ENCODE results near the gene ADCY10. TPM values are rescaled to one million over a fixed set of nuclear protein-coding genes. Genes with fewer than 3 reads are reported as not detected.
A peak's percentile ranks its signal among the peaks of the same experiment; 100 is the strongest.

Gene ADCY10
- total RNA-seq, 1 donor from 2014 or later: 1.9 TPM

- intact Hi-C loops (cut with DNase I): loop anchor here (1.0 to 10.0 kb wide), 8 partner anchors 38 to 1548 kb away; partner anchors contain the start of genes SFT2D2, SLC19A2 and TIPRL
- H3K36me3 ChIP-seq: no peaks in the 10 kb centered on the region
- peak within 1 kb of the TSS; percentile 91 for H3K4me3 ChIP-seq
- H3K27me3 ChIP-seq: no peaks in the 10 kb centered on the region
- peaks cover 0 to 14% of the 10 kb centered on the region in 2 donors for H3K4me1 ChIP-seq
- TF ChIP-seq, protein P1, sequence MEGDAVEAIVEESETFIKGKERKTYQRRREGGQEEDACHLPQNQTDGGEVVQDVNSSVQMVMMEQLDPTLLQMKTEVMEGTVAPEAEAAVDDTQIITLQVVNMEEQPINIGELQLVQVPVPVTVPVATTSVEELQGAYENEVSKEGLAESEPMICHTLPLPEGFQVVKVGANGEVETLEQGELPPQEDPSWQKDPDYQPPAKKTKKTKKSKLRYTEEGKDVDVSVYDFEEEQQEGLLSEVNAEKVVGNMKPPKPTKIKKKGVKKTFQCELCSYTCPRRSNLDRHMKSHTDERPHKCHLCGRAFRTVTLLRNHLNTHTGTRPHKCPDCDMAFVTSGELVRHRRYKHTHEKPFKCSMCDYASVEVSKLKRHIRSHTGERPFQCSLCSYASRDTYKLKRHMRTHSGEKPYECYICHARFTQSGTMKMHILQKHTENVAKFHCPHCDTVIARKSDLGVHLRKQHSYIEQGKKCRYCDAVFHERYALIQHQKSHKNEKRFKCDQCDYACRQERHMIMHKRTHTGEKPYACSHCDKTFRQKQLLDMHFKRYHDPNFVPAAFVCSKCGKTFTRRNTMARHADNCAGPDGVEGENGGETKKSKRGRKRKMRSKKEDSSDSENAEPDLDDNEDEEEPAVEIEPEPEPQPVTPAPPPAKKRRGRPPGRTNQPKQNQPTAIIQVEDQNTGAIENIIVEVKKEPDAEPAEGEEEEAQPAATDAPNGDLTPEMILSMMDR (IDR thresholded peaks at IDR 0.05): no peak
- H3K9me3 ChIP-seq: no peaks in the 10 kb centered on the region
- peak; percentile 20 to 82 for DNase-seq (ENCODE audit: low spot score in 2 of 2)
- peak within 1 kb of the TSS; percentile 96 to 98 for H3K27ac ChIP-seq
Observed at GRCh38 chr1:167936930-167937708, 23.2 kb upstream of the ADCY10 start, which contains the start of gene MPC2. MPC2 (minus strand) TSS chr1:167937072; CDS start chr1:167935841, 1,231 bp downstream.

GRCh38 chr1:167936068-167936929 lies 22.4 kb upstream of the ADCY10 start, which contains the start of gene DCAF6:
DCAF6 (plus strand) TSS chr1:167936683; CDS start chr1:167936912, 229 bp downstream.
- Histone ChIP-seq H3K36me3 (no peaks in the 10 kb centered on the region), H3K4me3 (peak within 1 kb of the TSS; percentile 91), H3K9me3 (no peaks in the 10 kb centered on the region), H3K27me3 (no peaks in the 10 kb centered on the region), H3K27ac (peak within 1 kb of the TSS; percentile 96 to 98), H3K4me1 (peaks cover 0 to 14% of the 10 kb centered on the region in 2 donors)
- peak; percentile 91 to 98 for DNase-seq (ENCODE audit: low spot score in 2 of 2)
- intact Hi-C loops (cut with DNase I): loop anchor here (1.0 to 10.0 kb wide), 8 partner anchors 37 to 1549 kb away; partner anchors contain the start of genes SFT2D2, SLC19A2 and TIPRL
- TF ChIP-seq, protein P1 (IDR thresholded peaks at IDR 0.05): no peak

DNA sequence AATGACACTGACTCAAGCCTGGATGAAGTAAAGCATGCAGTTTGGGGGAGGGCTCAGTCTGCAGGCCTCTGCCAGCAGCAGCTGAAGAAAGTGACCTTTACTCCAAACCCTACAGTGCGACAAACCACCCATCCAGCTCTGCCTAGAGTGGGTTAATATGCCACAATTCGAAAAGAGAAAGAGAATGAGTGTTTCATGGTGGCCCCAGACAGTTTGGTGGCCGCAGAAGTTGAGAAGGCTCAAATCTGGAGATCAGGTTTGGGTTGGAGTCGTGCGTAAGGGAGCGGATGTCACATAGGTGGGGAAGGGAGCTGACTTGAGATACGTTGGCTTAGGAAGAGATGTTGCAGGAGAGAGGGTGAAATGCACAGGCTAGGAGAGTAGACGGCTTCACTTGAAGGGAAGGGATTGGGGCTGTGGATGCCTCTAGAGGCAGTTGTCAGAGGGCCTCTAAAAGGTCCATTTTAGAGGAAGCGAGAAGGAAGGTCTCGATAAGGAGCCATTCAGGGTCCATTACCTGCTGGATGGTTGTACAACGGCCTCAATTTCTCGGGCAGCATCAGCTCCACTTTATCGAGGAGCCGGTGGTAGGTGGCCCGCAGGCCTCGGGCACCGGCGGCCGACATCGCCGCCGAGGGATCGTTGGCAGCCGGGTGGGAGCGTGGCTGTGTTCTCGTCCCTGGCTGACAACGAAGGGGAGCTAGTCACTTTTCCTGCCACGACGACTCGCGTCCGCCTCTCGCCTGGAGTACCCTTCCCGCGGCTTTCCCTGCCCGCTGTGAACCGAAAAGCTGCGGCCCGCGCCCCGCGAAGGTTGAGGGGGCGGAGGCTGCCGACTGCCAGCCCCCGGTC lies 21.5 kb upstream of the ADCY10 start:
- no peaks in the 10 kb centered on the region for H3K27me3 ChIP-seq
- no peak for DNase-seq (ENCODE audit: low spot score in 2 of 2)
- H3K27ac ChIP-seq: peak overlapping the region; percentile 96 to 98
- H3K4me3 ChIP-seq: peak overlapping the region; percentile 91
- intact Hi-C loops (cut with DNase I): loop anchor here (1.0 to 10.0 kb wide), 8 partner anchors 37 to 1549 kb away; partner anchors contain the start of genes SFT2D2, SLC19A2 and TIPRL
- no peaks in the 10 kb centered on the region for H3K9me3 ChIP-seq
- TF ChIP-seq, protein P1 (IDR thresholded peaks at IDR 0.05): no peak
- peaks cover 0 to 14% of the 10 kb centered on the region in 2 donors for H3K4me1 ChIP-seq
- H3K36me3 ChIP-seq: no peaks in the 10 kb centered on the region

DNA sequence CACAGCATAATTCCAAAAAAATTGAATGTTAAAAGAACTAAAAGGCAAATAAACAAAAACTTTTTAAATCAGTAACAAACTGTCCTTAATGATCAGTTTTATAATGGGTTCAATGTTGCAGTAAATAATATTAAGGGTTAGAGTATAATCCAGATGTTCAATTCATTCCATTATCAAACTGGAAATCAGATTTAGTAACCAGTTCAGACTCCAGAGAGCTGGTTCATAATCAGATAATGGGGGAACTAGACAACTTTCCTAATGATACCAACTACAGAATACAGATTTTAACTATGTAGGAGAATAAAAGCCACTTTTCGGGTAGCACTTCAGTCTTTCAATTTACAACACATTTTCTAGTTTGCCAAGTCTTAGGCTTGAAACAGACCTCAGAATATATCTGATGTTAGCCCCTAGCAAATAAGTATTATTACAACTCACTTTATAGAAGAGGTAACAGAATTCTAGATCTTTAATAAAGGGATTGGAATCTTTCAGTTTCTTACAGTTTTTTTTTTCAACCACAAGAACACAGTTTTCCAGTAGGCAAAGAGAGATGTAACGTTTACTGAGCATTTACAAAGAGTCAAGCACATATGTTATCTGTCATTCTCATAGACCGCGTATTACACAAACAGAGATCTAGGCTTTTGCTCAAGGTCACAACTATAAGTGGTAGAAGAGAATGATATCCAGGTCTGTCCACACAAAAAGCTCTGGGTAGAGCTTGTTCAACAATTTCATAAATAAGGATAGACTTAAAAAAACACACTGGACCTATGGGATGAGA lies 20.7 kb upstream of the ADCY10 start:
- Histone ChIP-seq H3K9me3 (no peaks in the 10 kb centered on the region), H3K4me3 (peak overlapping the region; percentile 91), H3K27me3 (no peaks in the 10 kb centered on the region), H3K4me1 (peaks cover 0 to 14% of the 10 kb centered on the region in 2 donors), H3K36me3 (no peaks in the 10 kb centered on the region), H3K27ac (peak overlapping the region; percentile 96 to 98)
- TF ChIP-seq, protein P1 (IDR thresholded peaks at IDR 0.05): no peak
- DNase-seq (ENCODE audit: low spot score in 2 of 2): no peak
- intact Hi-C loops (cut with DNase I): loop anchor here (5.0 to 10.0 kb wide), 3 partner anchors 150 to 1550 kb away; partner anchors contain the start of genes SFT2D2 and SLC19A2

Data from ascending aorta (tissue), 2 donors.